Measurements from ENCODE around the gene LTBP2. TPM values are rescaled to one million over a fixed set of nuclear protein-coding genes. Genes with fewer than 3 reads are reported as not detected.

Gene LTBP2
- under 1 TPM; 0.04 to 0.05 TPM for total RNA-seq

DNA sequence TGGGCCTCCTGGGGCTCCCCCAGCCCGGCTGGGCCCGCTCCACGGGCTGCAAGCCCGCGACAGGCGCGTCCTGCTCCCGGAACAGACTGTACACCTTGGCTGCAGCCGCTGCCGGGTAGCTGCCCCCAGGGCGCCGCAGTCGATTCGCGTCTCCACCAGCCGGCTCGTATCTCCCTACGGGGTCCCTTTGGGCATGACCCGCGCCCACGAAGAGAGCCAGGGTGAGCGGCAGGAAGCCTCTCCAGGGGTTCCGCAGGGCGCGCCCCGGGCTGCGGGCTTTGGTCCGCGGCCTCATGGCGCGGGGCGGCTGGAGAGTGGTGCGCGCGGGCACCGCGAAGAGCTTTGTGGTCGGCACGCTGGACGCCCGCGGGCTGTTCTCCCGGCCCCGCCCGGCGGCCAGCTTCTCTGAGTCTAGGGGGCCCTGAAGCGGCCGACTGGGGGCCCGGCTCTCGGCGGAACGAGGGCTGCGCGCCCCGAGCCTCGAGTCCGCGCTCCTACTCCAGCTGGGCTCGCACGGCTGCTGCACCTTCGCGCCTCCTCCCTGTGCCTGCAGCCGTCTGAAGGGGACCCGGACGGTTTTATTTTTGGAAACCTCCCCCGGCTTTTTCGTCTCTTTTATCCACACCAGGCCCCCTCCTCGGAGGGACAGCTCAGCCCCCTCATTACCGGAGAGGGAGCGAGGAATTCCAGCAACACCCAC, at the start of gene LTBP2:
Gene LTBP2 (minus strand): TSS at position 588 of the 700 bp plus-strand sequence. CDS start 293 bp downstream, at position 295.
- POLR2A ChIA-PET: interaction anchor here (0.6 to 1.0 kb wide), 3 partner anchors 9 to 72 kb away, joined by 3 read pairs; no protein-coding TSS in a partner anchor
- H3K27me3 Mint-ChIP-seq: peaks cover 15% of the 10 kb centered on the region
- CTCF ChIA-PET: interaction anchor here (0.6 to 3.5 kb wide), 25 partner anchors 9 to 693 kb away, joined by 3 to 28 read pairs (median 4); no protein-coding TSS in a partner anchor

DNA sequence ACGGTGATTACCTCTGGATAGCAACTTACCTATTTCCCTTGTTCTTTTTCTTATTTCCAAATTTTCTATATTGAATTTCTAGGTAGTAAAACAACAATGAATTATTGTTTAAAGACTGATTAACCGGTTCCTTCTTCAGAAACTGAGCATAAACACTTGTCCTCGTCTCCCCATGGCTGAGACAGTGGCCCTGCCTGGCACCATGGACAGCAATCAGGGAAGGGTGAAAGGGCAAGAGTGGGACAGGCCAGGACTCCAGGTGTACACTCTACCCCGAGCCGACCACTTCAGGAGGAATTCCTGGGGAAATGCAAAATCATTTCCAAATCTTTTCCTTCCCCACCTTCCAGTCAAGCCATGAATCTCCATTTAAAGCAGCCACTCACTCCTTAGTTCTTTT, 48.8 kb upstream of the LTBP2 start:
- no peak overlapping the region for H3K27ac Mint-ChIP-seq
- no peak for ATAC-seq
- ChIA-PET POLR2A (no interaction called here), CTCF (interaction anchor here (0.9 kb wide), 1 partner anchor 11 kb away, joined by 3 read pairs; no protein-coding TSS in a partner anchor)
- no peaks in the 10 kb centered on the region for H3K27me3 Mint-ChIP-seq
- H3K4me3 Mint-ChIP-seq: no peak overlapping the region
- H3K9me3 Mint-ChIP-seq: no peaks in the 10 kb centered on the region
- no peak for DNase-seq
- peaks cover 23% of the 10 kb centered on the region for H3K36me3 Mint-ChIP-seq (ENCODE audit: low read depth)
- intact Hi-C loops (cut with micrococcal nuclease): no loop called here
- no peaks in the 10 kb centered on the region for H3K4me1 Mint-ChIP-seq (ENCODE audit: low read depth)
- TF ChIP-seq, protein P1, sequence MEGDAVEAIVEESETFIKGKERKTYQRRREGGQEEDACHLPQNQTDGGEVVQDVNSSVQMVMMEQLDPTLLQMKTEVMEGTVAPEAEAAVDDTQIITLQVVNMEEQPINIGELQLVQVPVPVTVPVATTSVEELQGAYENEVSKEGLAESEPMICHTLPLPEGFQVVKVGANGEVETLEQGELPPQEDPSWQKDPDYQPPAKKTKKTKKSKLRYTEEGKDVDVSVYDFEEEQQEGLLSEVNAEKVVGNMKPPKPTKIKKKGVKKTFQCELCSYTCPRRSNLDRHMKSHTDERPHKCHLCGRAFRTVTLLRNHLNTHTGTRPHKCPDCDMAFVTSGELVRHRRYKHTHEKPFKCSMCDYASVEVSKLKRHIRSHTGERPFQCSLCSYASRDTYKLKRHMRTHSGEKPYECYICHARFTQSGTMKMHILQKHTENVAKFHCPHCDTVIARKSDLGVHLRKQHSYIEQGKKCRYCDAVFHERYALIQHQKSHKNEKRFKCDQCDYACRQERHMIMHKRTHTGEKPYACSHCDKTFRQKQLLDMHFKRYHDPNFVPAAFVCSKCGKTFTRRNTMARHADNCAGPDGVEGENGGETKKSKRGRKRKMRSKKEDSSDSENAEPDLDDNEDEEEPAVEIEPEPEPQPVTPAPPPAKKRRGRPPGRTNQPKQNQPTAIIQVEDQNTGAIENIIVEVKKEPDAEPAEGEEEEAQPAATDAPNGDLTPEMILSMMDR (IDR thresholded peaks at IDR 0.05): no peak

More for the DNA sequence above, at the start of gene LTBP2:
- H3K36me3 Mint-ChIP-seq (ENCODE audit: low read depth): no peaks in the 10 kb centered on the region
- DNase-seq: no peak
- intact Hi-C loops (cut with micrococcal nuclease): loop anchor here (10.0 kb wide), 1 partner anchor 223 kb away; no protein-coding TSS in a partner anchor
- peak within 1 kb of the TSS; percentile 65 for H3K4me3 Mint-ChIP-seq
- ATAC-seq: no peak
- no peak within 1 kb of the TSS for H3K27ac Mint-ChIP-seq
- H3K4me1 Mint-ChIP-seq (ENCODE audit: low read depth): peaks cover 35% of the 10 kb centered on the region
- no peaks in the 10 kb centered on the region for H3K9me3 Mint-ChIP-seq
- TF ChIP-seq, protein P1 (IDR thresholded peaks at IDR 0.05): no peak

DNA sequence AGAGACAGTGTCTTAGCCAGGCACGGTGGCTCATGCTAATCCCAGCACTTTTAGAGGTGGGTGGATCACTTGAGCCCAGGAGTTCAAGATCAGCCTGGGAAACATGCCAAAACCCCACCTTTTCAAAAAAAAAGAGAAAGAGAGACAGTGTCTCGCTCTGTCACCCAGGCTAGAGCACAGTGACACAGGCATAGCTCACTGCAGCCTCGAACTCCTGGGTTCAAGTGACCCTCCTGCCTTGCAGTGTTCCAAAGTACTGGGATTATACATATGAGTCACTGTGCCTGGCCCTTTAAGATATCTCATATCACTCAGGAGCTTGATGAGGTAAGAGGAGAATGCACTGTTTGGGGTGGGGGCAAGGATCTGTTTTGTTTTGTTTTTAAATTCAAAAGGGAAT, 48.1 kb upstream of the LTBP2 start:
- TF ChIP-seq, protein P1 (IDR thresholded peaks at IDR 0.05): no peak
- ChIA-PET POLR2A (no interaction called here), CTCF (no interaction called here)
- no peak overlapping the region for H3K27ac Mint-ChIP-seq
- no peaks in the 10 kb centered on the region for H3K27me3 Mint-ChIP-seq
- H3K9me3 Mint-ChIP-seq: no peaks in the 10 kb centered on the region
- H3K4me3 Mint-ChIP-seq: no peak overlapping the region
- peaks cover 23% of the 10 kb centered on the region for H3K36me3 Mint-ChIP-seq (ENCODE audit: low read depth)
- ATAC-seq (no peak), DNase-seq (no peak)
- intact Hi-C loops (cut with micrococcal nuclease): no loop called here
- H3K4me1 Mint-ChIP-seq (ENCODE audit: low read depth): no peaks in the 10 kb centered on the region

DNA sequence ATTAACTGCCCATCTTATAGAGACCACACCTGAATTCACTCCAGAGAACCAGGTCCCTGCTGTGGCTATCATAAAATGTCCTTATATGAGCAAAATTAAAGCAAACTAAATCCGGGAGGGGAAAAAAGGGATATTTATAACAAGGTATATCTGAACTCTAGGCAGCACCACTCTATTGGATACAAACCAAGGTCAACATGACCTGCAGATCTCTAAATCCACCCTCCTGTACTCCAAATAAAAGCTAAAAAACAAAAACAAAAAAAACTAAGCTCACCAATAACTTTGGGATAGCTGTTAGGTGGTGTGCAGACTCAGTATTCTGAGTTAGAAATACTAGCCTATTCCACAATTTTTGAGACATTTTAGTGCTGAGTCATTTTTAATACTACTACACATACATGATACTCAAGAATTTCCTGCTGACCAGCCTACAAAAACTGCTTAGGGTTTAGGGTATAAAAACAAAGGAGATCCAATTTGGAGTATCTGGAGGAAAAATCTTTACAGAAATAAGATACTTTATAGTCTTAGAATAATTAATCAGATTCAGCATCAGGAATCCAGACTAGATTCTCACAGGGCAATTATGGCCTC, 46.6 kb upstream of the LTBP2 start:
- POLR2A ChIA-PET: no interaction called here
- no peaks in the 10 kb centered on the region for H3K9me3 Mint-ChIP-seq
- H3K4me3 Mint-ChIP-seq: no peak overlapping the region

More for the DNA sequence above, 46.6 kb upstream of the LTBP2 start:
- TF ChIP-seq, protein P1 (IDR thresholded peaks at IDR 0.05): no peak
- H3K27ac Mint-ChIP-seq: no peak overlapping the region
- DNase-seq (no peak), ATAC-seq (no peak)
- peaks cover 4% of the 10 kb centered on the region for H3K4me1 Mint-ChIP-seq (ENCODE audit: low read depth)
- peaks cover 17% of the 10 kb centered on the region for H3K36me3 Mint-ChIP-seq (ENCODE audit: low read depth)
- CTCF ChIA-PET: no interaction called here
- intact Hi-C loops (cut with micrococcal nuclease): no loop called here
- no peaks in the 10 kb centered on the region for H3K27me3 Mint-ChIP-seq
